Stimulated activated CD8-positive, alpha-beta memory T cell treated with anti-CD3 and anti-CD28 coated beads, Interleukin-2, amount 100 ng/mL, for 1 hour (primary cell): Measurements from ENCODE around the gene PHAF1.

Experiments
- DNase-seq, 2 donors: peaks; one replicate each; pipeline ENCODE4 v3.0.0-alpha.2; 2020; ENCODE audit warnings: low read depth in 2 of 2

The PHAF1 gene

GRCh38 chr16:67163164-67163998, 53.6 kb downstream of the PHAF1 start:
- no peak for DNase-seq

GRCh38 chr16:67163999-67164558, 54.3 kb downstream of the PHAF1 start:
- no peak for DNase-seq

DNA sequence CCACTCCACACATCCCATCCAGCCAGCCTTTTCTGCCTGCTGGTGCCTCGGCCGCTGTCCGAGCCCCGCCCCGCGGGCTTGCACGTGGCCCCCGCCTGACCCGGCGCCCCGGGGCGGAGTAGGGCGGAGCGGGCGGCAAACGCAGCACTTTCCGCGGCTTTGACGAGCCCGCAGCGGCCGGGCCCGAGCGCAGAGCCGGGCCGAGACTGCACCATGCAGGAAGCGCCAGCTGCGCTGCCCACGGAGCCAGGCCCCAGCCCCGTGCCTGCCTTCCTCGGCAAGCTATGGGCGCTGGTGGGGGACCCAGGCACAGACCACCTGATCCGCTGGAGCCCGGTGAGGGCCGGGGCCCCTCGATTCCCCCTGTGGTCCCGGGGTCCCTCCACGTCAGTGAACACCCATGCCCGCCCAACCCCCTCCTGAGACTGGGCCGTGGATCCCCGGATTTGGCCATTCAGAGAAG, 54.9 kb downstream of the PHAF1 start, which contains the start of gene HSF4:
Gene HSF4, plus strand, starts transcription at position 147 of the 463 bp plus-strand sequence. Its CDS starts 67 bp downstream, at position 214.
- DNase-seq, result no peak

GRCh38 chr16:67165121-67166078, 55.7 kb downstream of the PHAF1 start:
- no peak for DNase-seq

DNA sequence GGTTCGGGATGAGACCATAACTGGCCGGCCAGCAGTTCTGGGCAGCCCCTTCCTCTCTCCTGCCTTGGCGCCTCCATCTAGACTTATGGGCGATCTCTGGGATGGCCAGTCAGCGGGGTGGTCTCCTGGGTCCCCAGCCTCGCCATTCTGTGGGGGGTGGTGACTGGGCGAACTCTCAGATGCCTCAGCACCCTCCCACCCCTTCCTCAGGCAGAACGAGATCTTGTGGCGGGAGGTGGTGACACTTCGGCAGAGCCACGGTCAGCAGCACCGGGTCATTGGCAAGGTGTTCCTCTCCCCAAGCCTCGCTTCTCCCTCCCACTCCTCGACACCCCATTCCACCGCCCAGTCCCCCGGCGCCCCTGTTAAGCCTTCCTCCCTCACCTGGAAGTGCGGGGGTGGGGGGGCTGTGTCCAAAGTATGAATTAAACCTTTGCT, 56.4 kb downstream of the PHAF1 start:
- no peak for DNase-seq

GRCh38 chr16:67166598-67167168, 56.9 kb downstream of the PHAF1 start:
- DNase-seq, result no peak

- DNase-seq, result no peak
These were observed 57.8 kb downstream of the PHAF1 start for GRCh38 chr16:67167588-67167987.

DNA sequence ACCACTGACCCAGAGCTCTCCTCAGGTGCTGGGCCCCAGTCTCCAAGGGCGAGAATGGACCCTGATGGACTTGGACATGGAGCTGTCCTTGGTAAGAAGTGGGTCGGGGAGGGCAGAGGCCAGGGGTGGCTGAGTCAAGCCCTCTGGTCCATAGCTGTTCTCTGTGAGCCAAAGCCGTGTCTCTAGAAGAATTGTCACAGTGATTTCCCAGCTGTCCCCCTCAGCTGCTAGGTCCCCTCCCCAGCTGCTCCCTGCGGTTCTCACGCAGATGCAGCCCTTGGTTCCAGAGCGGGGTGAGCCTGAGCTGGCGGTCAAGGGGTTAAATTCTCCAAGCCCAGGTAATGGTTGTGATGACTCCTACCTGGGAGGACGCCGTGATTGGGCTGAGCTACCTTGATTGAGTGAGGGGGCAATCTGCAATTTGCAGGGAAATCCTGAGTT, 59.3 kb downstream of the PHAF1 start:
- DNase-seq, result no peak

GRCh38 chr16:67169642-67170167, 60.0 kb downstream of the PHAF1 start:
- no peak for DNase-seq

DNA sequence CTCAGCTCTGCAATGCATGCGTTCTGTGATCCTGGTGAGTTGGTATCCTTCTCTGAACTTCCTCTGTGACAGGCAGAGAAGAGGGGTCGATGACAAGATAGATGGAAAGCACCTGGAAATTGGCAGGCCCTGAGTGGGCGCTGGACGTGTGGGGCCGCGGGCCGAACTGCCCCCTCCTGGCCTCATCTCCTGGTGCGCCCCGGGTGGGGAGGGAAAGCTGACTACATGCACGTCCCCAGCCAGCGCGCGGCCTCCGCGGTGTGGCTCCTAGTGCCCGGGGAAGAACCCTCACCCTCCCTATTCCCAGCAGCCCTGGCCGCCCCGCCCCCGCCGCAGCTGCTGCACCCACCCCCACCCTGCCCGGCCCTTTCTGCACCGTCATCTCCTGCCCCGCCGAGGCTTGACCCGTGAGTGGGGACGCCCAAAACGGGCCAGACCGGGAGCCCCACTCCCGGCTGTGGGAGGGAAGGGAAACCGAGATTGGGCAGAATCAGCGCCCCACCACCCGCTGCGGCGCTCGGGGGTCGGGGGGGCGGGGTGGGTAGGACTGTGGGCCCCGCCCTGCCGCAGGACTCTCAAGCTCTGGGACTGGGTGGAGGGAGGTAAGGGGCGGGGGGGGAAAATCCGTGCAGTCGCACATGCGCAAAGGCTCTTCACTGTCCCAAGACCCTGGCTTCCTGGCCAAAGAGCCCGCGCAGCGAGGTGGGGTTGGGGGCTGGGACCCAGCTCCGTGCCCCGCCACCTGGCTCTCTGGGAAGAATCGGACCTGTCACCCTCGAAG, 60.6 kb downstream of the PHAF1 start, which contains the start of gene NOL3:
Gene NOL3, plus strand, starts transcription at position 371 of the 781 bp plus-strand sequence.
- DNase-seq, result no peak

GRCh38 chr16:67170949-67171649, 61.4 kb downstream of the PHAF1 start:
- no peak for DNase-seq

- no peak for DNase-seq
These were observed 63.6 kb downstream of the PHAF1 start for GRCh38 chr16:67173323-67173722.

GRCh38 chr16:67173808-67174705, 64.3 kb downstream of the PHAF1 start:
- DNase-seq, result no peak

- DNase-seq, result no peak
These were observed 65.0 kb downstream of the PHAF1 start for GRCh38 chr16:67174706-67175231.

- DNase-seq, result no peak
These were observed 66.9 kb downstream of the PHAF1 start for GRCh38 chr16:67176662-67177061.

DNA sequence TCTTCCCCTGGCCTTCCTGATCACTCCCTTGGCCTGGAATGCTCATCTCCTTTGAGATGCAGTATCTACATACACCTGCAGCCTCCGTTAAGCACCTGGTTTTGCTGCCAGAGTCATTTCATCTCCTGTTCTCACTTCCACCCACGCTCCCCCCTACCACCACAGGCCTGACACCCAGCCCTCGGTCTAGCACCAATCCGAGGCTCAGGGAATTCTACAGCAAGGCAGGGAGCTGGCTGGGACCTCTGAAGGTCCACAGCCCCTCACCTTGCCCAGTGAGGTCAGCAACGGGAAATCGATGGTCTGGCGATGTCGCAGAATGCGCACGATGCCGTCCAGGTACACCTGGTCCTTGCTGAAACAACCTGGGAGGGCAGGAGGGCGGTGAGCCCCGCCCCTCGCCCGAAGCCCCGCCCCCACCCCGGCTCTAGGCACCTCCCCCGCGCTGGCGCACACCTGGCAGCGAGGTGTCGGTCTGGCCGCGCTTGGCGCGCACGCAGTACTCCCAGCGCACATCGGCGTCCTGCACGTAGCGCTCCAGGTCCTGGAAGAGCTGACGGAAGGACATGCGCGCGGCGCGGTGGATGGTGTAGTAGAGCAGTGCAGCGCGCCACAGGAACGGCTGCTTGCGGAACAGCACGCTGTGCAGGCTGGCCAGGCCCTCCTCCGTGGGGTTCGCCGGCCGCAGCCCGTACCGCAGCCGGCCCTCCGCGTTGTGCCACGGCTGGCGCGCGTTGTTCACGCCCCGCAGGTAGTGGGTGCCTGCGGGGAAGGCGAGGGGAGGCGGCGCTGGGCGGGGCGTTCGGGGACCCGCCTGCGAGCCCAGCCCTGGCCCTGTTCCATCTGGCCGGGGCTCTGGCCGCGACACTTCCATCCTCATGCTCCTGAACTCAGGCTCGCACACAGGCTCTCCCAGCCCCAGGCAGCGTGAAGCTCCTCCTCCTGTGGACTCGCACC, 68.3 kb downstream of the PHAF1 start:
- no peak for DNase-seq

DNA sequence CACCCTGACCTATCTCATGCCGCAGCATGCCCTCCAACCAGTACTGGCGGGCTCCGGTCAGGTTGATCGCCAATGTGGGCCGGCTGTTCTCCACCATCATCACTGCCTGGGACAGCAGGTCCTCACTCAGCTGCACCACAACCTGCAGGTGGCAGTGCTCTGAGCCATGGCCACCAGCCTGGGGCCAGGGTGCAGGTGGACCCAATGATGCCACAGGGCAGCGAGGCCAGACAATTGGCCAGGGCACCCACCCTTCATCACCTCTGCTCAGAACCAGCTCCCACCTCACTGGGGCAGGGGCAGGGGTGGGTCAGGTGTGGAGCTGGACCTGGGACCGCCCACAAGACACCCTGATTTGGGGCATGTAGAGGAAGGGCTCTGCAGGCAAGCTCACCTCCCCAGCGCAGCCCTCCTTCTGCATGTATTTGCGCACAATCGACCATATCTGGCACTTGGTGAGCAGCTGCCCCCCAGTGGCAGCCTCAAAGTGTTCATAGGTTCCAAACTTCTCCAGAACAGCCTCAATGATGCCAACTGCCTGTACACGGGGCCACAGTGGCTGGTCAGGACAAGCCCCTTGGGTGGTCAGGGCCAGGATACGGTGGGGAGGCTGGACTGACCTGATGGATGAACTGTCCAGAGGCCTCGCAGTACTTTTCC, 69.8 kb downstream of the PHAF1 start:
- DNase-seq, result no peak
